GM18502 (cell line): Measurements from ENCODE around the gene OTOS.

Experiments used
- ATAC-seq: cut with Tn5 transposase; IDR thresholded peaks from one replicate; pipeline ENCODE4 v1.9.1; 2021; ENCODE audit warnings: mild to moderate bottlenecking; ENCODE audit not compliant: unreplicated experiment, poor library complexity

Gene OTOS

DNA sequence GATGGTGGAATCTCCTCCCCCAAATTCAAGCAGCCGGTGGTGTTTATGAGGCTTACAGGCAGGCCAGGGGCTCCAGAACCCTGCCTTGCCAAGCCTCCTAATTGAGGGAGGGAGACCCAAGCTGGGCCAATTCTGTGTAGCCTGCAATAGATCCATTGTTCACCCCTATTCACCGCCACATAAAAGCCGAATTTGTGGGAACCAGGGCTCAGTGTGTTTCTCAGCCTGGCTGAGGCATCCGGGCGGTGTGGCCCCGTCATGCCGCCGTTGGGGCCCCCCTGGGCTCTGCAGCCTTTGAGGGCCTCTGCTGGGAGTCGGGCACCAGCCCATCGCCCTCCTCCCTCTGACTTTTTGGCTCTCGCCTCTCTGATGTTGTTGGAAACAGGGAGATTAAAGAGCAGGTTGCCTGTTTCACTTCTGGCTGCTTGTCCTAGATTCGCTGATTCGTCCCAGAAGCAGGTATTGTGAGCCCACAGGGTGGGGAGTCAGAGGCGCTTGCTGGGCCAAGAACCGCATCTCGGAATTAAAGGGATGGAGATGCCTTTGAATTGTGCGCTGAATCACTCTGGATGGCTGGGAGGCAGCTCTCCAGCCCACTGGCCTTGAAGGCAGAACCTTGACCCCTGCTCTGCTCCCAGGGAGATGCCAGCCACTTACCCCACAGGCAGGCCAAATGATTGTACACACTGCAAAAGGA, 14.7 kb upstream of the OTOS start:
- ATAC-seq, result no peak

DNA sequence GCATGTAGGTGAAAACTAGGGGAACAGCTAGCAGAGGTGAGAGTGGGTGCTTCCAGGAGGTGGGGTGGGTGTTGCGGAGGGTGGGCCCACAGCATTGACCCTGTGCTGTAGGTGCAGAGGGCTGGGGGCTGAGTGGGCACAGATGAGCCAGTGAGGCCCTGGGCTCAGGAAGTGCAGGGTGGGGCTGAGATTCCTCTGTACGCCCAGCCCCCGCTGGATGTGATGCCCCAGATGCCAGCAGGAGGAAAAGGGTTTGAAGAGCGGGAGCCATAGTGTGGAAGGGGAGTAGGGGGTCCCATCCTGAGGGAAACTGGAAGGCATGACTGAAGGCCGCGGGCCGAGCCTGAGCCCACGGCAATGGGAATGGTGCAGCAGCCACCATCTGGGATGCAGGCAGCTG, 14.1 kb upstream of the OTOS start:
- ATAC-seq, result no peak

DNA sequence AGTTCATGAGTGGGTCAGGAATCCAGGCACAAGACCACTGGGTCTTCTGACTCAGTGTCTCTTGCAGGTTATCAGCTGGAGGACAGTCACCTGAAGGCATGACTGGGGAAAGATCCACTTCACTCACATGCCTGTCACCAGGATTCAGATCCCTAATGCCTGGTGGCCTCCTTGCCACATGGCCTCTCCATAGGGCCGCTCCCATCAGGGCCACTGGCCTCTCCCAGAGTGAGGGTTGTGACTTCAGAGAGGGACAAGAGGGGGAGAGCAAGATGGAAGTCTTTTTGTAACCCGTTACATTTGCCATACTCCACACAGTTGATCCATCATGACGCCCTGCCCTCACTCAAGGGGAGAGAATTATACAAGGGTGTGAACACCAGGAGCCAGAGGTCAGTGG, 13.0 kb upstream of the OTOS start:
- no peak for ATAC-seq

DNA sequence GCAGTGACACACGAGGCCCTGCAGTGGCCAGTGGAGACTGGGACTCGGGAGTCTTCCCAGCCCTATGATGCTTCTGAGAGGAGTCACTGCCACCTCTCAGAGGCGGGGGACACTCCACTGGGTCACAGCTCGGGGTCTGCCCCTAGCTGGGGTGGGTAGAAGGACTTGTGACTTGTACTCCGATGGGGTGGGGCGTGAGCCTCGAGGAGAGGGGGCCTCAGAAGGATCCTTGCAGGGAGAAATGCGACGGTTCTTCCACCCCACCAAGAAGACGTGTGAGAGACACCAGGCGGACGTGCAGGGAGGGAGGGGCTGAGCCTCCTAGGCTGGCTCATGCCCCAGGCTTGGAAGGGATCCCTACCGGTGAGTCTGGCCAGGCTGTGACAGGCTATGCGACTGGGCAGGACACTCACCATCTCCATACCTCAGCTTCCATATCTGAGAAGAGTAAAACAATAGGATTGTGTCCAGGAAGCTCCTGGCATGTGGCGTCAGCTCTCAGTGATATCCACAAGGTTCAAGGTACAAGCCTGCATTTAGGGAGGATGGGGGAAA, 11.1 kb upstream of the OTOS start:
- ATAC-seq, result no peak

- ATAC-seq, result no peak
Observed at GRCh38 chr2:240149943-240150784, 9.7 kb upstream of the OTOS start.

DNA sequence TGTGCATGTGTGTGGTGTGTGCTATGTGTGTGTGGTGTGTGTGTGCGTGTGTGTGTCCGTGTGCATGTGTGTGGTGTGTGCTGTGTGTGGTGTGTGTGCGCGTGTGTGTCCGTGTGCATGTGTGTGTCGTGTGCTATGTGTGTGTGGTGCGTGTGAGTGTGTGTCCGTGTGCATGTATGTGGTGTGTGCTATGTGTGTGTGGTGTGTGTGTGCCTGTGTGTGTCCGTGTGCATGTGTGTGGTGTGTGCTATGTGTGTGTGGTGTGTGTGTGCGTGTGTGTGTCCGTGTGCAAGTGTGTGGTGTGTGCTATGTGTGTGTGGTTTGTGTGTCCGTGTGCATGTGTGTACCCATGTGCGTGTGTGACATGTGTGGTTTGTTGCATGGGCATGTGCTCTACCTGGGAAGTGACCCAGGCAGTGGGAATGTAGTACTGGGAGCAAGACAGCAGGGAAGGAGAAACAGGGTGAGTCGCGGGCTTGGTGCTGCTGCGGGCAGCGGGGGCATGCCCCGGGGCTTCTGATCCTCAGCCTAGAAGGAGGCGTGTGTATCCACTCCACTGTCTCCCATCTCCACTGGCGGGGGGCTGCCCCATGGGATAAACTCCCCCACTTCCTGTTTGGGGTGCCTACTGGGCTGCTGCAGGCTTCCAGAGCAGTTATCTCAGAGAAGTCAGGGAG, 7.6 kb upstream of the OTOS start:
- ATAC-seq, result no peak

GRCh38 chr2:240147382-240147781, 6.9 kb upstream of the OTOS start:
- ATAC-seq, result no peak

DNA sequence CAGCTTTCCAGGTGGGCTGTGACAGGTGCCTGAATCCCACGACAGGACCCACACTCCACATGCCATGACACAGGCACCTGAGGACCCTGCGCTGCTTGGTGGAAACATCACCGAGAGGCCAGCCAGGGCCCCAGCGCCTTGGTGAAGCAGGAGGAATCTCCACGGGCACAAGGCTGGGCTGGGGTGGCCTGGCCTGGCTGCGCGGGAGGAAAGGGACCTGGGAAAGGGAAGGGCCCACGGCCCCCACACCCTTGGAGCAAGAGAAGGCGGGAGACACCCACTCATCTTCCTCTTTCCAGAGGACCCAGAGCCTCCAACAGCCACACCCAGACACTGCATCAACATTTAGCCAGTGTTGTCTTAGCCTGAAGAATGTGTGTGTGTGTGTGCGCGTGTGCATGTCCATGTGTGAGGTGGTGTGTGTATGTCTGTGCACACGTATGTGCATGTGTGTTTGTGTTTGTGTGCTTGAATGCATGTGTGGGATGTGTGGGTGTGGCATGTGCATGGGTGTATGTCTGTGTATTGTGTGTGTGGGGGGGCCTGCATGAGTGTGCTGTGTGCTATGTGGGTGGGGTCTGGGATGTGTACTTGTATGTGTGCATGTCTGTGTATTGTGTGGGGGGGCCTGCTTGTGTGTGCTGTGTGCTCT, 6.3 kb upstream of the OTOS start:
- ATAC-seq, result no peak

DNA sequence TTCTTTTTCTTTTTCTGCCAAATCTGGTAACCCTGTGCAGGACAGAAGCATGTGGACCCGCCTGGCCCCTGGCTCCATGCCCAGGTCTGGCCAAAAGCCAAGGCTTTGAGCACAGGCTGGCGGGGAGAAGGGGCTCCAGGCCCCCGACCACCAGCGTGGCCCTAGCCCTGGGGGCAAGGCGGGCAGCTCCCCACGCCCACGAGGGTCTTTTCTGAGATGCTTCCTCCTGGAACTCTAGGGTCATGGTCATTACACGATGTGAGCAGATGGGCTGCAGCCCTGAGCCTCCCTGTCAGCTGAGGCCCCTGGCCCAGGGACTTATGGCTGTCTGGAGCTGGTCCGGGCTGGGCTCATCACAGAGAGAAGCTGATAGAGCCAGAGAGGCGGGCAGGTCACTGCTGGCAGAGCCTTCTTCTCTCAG, 5.7 kb upstream of the OTOS start:
- no peak for ATAC-seq

DNA sequence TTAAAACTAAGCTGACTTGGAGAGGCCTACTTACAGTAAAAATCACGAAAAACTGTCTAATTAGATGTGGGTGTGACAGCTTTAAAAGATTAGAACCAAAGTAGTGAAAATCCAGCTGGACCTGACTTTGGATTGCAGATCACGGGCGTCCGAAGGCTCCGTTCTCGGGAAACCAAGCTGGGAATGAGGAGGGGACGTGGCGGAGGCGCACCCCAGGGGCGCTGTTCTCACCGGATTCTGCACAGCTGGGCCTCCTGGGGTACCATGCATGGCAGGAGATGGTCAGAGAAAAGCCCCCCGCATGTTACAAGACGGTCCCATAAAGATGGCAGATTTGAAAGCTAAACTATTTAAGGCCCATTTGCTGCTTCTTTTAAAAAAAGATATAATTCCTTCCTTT, 5.0 kb upstream of the OTOS start:
- no peak for ATAC-seq

- ATAC-seq, result no peak
Observed at GRCh38 chr2:240144649-240145261, 4.3 kb upstream of the OTOS start.

GRCh38 chr2:240143801-240144648, 3.6 kb upstream of the OTOS start:
- ATAC-seq, result no peak

DNA sequence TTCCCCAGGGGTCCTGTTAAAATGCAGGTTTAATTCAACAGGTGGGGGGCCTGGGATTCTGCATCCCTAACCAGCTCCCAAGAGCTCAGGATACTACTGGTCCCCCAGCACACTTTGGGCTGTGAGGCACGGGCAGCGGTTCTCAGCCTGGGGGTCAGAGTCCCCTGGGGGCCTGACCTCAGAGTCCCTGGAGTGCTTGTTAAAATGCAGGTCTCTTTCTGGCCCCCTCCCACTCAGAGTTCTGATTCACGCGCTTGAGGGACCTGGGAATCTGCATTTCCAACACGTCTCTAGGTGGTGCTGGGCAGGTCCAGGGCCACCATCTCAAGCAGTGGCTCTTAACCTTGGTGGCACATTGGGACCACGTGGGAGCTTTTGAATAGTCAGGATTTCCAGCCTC, 2.8 kb upstream of the OTOS start:
- ATAC-seq, result no peak

DNA sequence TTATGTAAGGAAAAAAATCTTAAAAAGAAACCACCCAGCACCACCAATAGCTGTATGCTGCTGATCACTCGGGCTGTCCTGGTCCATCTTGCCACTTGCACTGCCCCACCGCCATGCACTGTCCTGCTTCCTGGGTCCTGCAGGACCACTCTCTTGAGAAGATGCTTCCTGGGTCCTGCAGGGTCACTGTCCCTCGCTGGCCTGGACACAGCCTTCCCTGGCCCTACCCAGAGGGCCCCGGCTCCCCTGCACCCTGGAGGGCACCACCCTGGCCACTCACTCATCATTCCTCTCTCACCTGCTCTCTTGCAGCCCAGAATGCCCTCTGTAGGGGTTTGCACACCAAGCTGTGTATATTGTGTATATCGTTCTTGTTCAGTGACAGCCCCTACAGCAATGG, 2.4 kb upstream of the OTOS start:
- no peak for ATAC-seq

GRCh38 chr2:240142256-240142775, 1.9 kb upstream of the OTOS start:
- ATAC-seq, result no peak

- ATAC-seq, result no peak
Observed at GRCh38 chr2:240141736-240142135, 1.3 kb upstream of the OTOS start.

GRCh38 chr2:240140920-240141319, 462 bp upstream of the OTOS start:
- no peak for ATAC-seq

GRCh38 chr2:240139666-240140393, 628 bp downstream of the OTOS start:
- no peak for ATAC-seq
